ENCODE measurements around the gene AGT.
"Not testable (repeated sequence)": the region's sequence is repeated elsewhere in the genome, so short reads cannot be mapped to it uniquely, and the experiment has no call there.

Gene AGT

GRCh38 chr1:230743899-230744298 is 30.0 kb upstream of the AGT start:
- DNase-seq (ENCODE audit: low read depth) = no peak

GRCh38 chr1:230739564-230740290 is 25.8 kb upstream of the AGT start:
- no peak for DNase-seq (ENCODE audit: low read depth)

GRCh38 chr1:230737622-230738262 is 23.8 kb upstream of the AGT start:
- no peak for DNase-seq (ENCODE audit: low read depth)

GRCh38 chr1:230735447-230735846 is 21.5 kb upstream of the AGT start:
- DNase-seq (ENCODE audit: low read depth) = no peak

GRCh38 chr1:230730977-230731376 is 17.1 kb upstream of the AGT start:
- no peak for DNase-seq (ENCODE audit: low read depth)

GRCh38 chr1:230728710-230729392 is 14.9 kb upstream of the AGT start:
- DNase-seq (ENCODE audit: low read depth) = no peak

- no peak for DNase-seq (ENCODE audit: low read depth)
These were observed 11.5 kb upstream of the AGT start for GRCh38 chr1:230725256-230726012.

GRCh38 chr1:230721849-230722522 is 8.1 kb upstream of the AGT start:
- DNase-seq (ENCODE audit: low read depth) = not testable (repeated sequence)

- DNase-seq (ENCODE audit: low read depth) = no peak
These were observed 3.3 kb upstream of the AGT start for GRCh38 chr1:230717251-230717650.

GRCh38 chr1:230716453-230716852 is 2.5 kb upstream of the AGT start:
- not testable (repeated sequence) for DNase-seq (ENCODE audit: low read depth)

GRCh38 chr1:230715510-230715909 is 1.6 kb upstream of the AGT start:
- no peak for DNase-seq (ENCODE audit: low read depth)

GRCh38 chr1:230713547-230713914 is 391 bp downstream of the AGT start:
- no peak for DNase-seq (ENCODE audit: low read depth)

- no peak for DNase-seq (ENCODE audit: low read depth)
These were observed 784 bp downstream of the AGT start for GRCh38 chr1:230713138-230713537.

- no peak for DNase-seq (ENCODE audit: low read depth)
These were observed 1.4 kb downstream of the AGT start for GRCh38 chr1:230712470-230712942.

GRCh38 chr1:230711245-230711644 is 2.7 kb downstream of the AGT start:
- DNase-seq (ENCODE audit: low read depth) = no peak

GRCh38 chr1:230710543-230710904 is 3.4 kb downstream of the AGT start:
- DNase-seq (ENCODE audit: low read depth) = no peak

- no peak for DNase-seq (ENCODE audit: low read depth)
These were observed 4.0 kb downstream of the AGT start for GRCh38 chr1:230709619-230710542.

- DNase-seq (ENCODE audit: low read depth) = no peak
These were observed 5.0 kb downstream of the AGT start for GRCh38 chr1:230708631-230709580.

GRCh38 chr1:230707732-230708630 is 5.9 kb downstream of the AGT start:
- DNase-seq (ENCODE audit: low read depth) = no peak

All from T-helper 22 cell (primary cell).